Measurements from ENCODE around the gene PIWIL1. TPM values are rescaled to one million over a fixed set of nuclear protein-coding genes. Genes with fewer than 3 reads are reported as not detected.

The PIWIL1 gene
- total RNA-seq, 1 experiment from 2014 or later: not detected

GRCh38 chr12:130336723-130337487 lies 782 bp upstream of the PIWIL1 start:
- Histone ChIP-seq H4K8ac (replicated peaks; ENCODE audit: insufficient read length, low read depth, low read length) (no peak overlapping the region), H2BK15ac (ENCODE audit: low read depth, low read length) (no peak overlapping the region), H3K4ac (ENCODE audit: low read depth, low read length) (no peak overlapping the region), H3K56ac (ENCODE audit: insufficient read length, low read depth, low read length) (no peak overlapping the region), H2AFZ (ENCODE audit: low read length) (no peak overlapping the region), H3K14ac (ENCODE audit: insufficient read depth, low read length) (no peak overlapping the region), H3K23me2 (ENCODE audit: insufficient read length, low read depth, low read length, poor library complexity, severe bottlenecking) (peaks cover 4% of the 10 kb centered on the region), H3K23ac (ENCODE audit: insufficient read length, low read depth, low read length) (no peak overlapping the region), H2AK5ac (ENCODE audit: insufficient read length, low read length) (no peak overlapping the region), H4K91ac (ENCODE audit: insufficient read length, low read depth, low read length) (no peak overlapping the region), H3K18ac (ENCODE audit: insufficient read length, low read depth, low read length) (no peak overlapping the region), H2BK120ac (ENCODE audit: low read depth, low read length, poor library complexity, severe bottlenecking) (no peak overlapping the region), H3K27ac (ENCODE audit: insufficient read length, low read depth, low read length) (no peak overlapping the region), H3K79me1 (ENCODE audit: insufficient read depth, low read depth, low read length, poor library complexity, severe bottlenecking) (no peaks in the 10 kb centered on the region), H3K79me2 (ENCODE audit: insufficient read depth, low read length) (no peaks in the 10 kb centered on the region), H4K5ac (ENCODE audit: insufficient read length, low read depth, low read length) (no peak overlapping the region), H3K4me2 (ENCODE audit: insufficient read depth, insufficient read length, low read length) (no peak overlapping the region), H2BK5ac (ENCODE audit: insufficient read length, low read length) (no peak overlapping the region), H2BK20ac (ENCODE audit: low read depth, low read length, poor library complexity, severe bottlenecking) (no peak overlapping the region), H3T11ph (ENCODE audit: low read length) (no peak overlapping the region), H3K9ac (ENCODE audit: extremely low read depth, insufficient read length, low read length) (no peak overlapping the region), H4K20me1 (ENCODE audit: control insufficient read depth, insufficient read depth, insufficient read length) (no peaks in the 10 kb centered on the region), H3K9me3 (ENCODE audit: control insufficient read depth, low read depth, low read length) (no peaks in the 10 kb centered on the region), H3K4me1 (ENCODE audit: insufficient read depth, low read length) (no peaks in the 10 kb centered on the region), H3K27me3 (ENCODE audit: insufficient read depth, low read length) (no peaks in the 10 kb centered on the region), H2BK12ac (ENCODE audit: insufficient read length, low read depth, low read length) (no peak overlapping the region)
- Mint-ChIP-seq H3K4me3 (no peak overlapping the region), H3K27me3 (ENCODE audit: low read depth) (peaks cover 44% of the 10 kb centered on the region), H3K36me3 (ENCODE audit: insufficient read depth in 1 of 3, low read depth in 3 of 3) (peaks cover 0 to 4% (median 3%) of the 10 kb centered on the region in 3 experiments; a peak in 2 of 7 replicates), H3K4me1 (peaks cover 9 to 10% of the 10 kb centered on the region in 2 experiments), H3K9me3 (peaks cover 6% of the 10 kb centered on the region in 2 experiments; a peak in 4 of 5 replicates), H3K27ac (no peak overlapping the region)
- no CpG with 5 or more reads among the region's 33 CpGs for WGBS (ENCODE audit: extremely low coverage, insufficient read length, low lambda C conversion rate)
- DNase-seq: no peak
- no peak for TF ChIP-seq CTCF (conservative IDR thresholded peaks at IDR 0.05)
